GM12878 (cell line): ENCODE data around the gene RPLP2. TPM values are rescaled to one million over a fixed set of nuclear protein-coding genes. Genes with fewer than 3 reads are reported as not detected.

ENCODE experiments used
- ATAC-seq: fragments of 200-7000 bp; cut with Tn5 transposase; 3 replicates; pipeline ENCODE4 v1.9.1; 2020; ENCODE audit warnings: mild to moderate bottlenecking, moderate library complexity
- BruUV-seq: library from RNA; stranded (reverse); fragments of 400-500 nt; replicated peaks from 2 replicates; lab custom pipeline; 2021; lab: Mats Ljungman, UMichigan
- CTCF ChIA-PET: fragments of 300-600 bp; sonication (Branson Sonifier 250); formaldehyde crosslinking; extraction: SDS; loops from one replicate; lab custom pipeline; 2021; ENCODE audit warnings: inconsistent platforms; lab: Yijun Ruan, JAX
- POLR2A ChIA-PET: fragments of 350-600 bp; formaldehyde crosslinking; extraction: SDS; loops from one replicate; lab custom pipeline; 2021; ENCODE audit warnings: inconsistent platforms; lab: Charles Lee
- RAD21 ChIA-PET: fragments of 300-600 bp; sonication (Branson Sonifier 250); formaldehyde crosslinking; loops from one replicate; lab custom pipeline; 2023; ENCODE audit warnings: antibody characterized with exemption; ENCODE audit not compliant: unreplicated experiment; lab: Charles Lee
- SMC1A ChIA-PET: fragments of 300-600 bp; sonication (Branson Sonifier 250); formaldehyde crosslinking; loops from one replicate; lab custom pipeline; 2023; ENCODE audit not compliant: unreplicated experiment, uncharacterized antibody; lab: Charles Lee
- DNase-seq: peaks from one replicate; pipeline ENCODE4 v3.0.0-alpha.2; 2011; ENCODE audit warnings: low read depth, low spot score
- FAIRE-seq: peaks from 3 replicates; lab custom pipeline; 2011; peaks lifted over from hg19 to GRCh38; lab: Jason Lieb, UNC
- H2AFZ ChIP-seq: 2 replicates; pipeline ENCODE4 v1.6.0; 2011; ENCODE audit warnings: low read depth, low read length, control low read depth; ENCODE audit not compliant: control insufficient read depth
- H3K27ac ChIP-seq: 2 replicates; pipeline ENCODE4 v1.5.1; 2011; ENCODE audit warnings: control low read depth; ENCODE audit not compliant: control insufficient read depth, insufficient read depth
- H3K27me3 ChIP-seq, 2 experiments: replicated peaks in 1 of 2; 2 replicates each; pipeline versions ENCODE4 v1.6.0 to v1.6.1; 2011; ENCODE audit warnings: low read length in 1 of 2; ENCODE audit not compliant: control insufficient read depth in 2 of 2, insufficient read depth in 2 of 2
- H3K36me3 ChIP-seq, 2 experiments: 2 replicates each; pipeline ENCODE4 v1.5.1; 2011; ENCODE audit warnings: low read length in 1 of 2; ENCODE audit not compliant: control insufficient read depth in 2 of 2, insufficient read depth in 2 of 2
- H3K4me1 ChIP-seq: 2 replicates; pipeline ENCODE4 v1.6.1; 2011; ENCODE audit warnings: mild to moderate bottlenecking, low read length, moderate library complexity, mixed read lengths; ENCODE audit not compliant: control insufficient read depth, insufficient read depth
- H3K4me2 ChIP-seq: 2 replicates; pipeline ENCODE4 v1.6.0; 2011; ENCODE audit warnings: control low read depth; ENCODE audit not compliant: control insufficient read depth, insufficient read depth
- H3K4me3 ChIP-seq: fragments of 200-600 bp; sonication (generic); 2 replicates; pipeline ENCODE4 v1.5.1; 2016
- H3K79me2 ChIP-seq: 2 replicates; pipeline ENCODE4 v1.6.0; 2011; ENCODE audit warnings: low read length; ENCODE audit not compliant: control insufficient read depth, insufficient read depth
- H3K9ac ChIP-seq: 2 replicates; pipeline ENCODE4 v1.8.0; 2011; ENCODE audit warnings: low read length, control low read depth, mixed read lengths; ENCODE audit not compliant: control insufficient read depth, insufficient read depth
- H3K9me3 ChIP-seq: replicated peaks from 3 replicates; pipeline ENCODE4 v1.5.1; 2011; ENCODE audit warnings: mild to moderate bottlenecking, low read length; ENCODE audit not compliant: control insufficient read depth, insufficient read depth
- H4K20me1 ChIP-seq: 2 replicates; pipeline ENCODE4 v1.6.0; 2011; ENCODE audit not compliant: control insufficient read depth, insufficient read depth
- CTCF ChIP-seq, 3 experiments: IDR thresholded peaks in 2 of 3; conservative IDR thresholded peaks in 1 of 3; 2 replicates each; pipeline ENCODE4 v1.5.1; 2011; ENCODE audit warnings: low read depth in 3 of 3, low read length in 3 of 3, mild to moderate bottlenecking in 3 of 3, control low read depth in 2 of 3, moderate library complexity in 2 of 3, inconsistent platforms in 1 of 3, mixed read lengths in 1 of 3; ENCODE audit not compliant: control insufficient read depth in 2 of 3, insufficient read depth in 1 of 3; ENCODE audit errors: extremely low read depth in 1 of 3
- CUX1 ChIP-seq: IDR thresholded peaks from 2 replicates; pipeline ENCODE4 v1.6.1; 2012; ENCODE audit warnings: improper control_type of control experiment, low read depth, low read length; ENCODE audit not compliant: insufficient replicate concordance
- EED ChIP-seq: sonication (generic); IDR thresholded peaks from 2 replicates; pipeline ENCODE4 v1.6.1; 2016; ENCODE audit warnings: antibody characterized with exemption, low read depth
- HDGF ChIP-seq: fragments of 450-650 bp; IDR thresholded peaks from 2 replicates; pipeline ENCODE4 v1.6.1; 2016; ENCODE audit warnings: antibody characterized with exemption
- IKZF2 ChIP-seq, 2 experiments: fragments of 450-650 bp; IDR thresholded peaks; 2 replicates each; pipeline ENCODE4 v1.6.1; 2017; ENCODE audit warnings: mild to moderate bottlenecking in 2 of 2, moderate library complexity in 2 of 2
- NR2C2 ChIP-seq: IDR thresholded peaks from 2 replicates; pipeline ENCODE4 v1.6.1; 2011; ENCODE audit warnings: borderline replicate concordance, low read depth; ENCODE audit not compliant: control insufficient read depth, insufficient read length
- PAX5 ChIP-seq: IDR thresholded peaks from 2 replicates; pipeline ENCODE4 v1.6.1; 2011; ENCODE audit warnings: low read depth, low read length, borderline replicate concordance
- RAD21 ChIP-seq: IDR thresholded peaks from 2 replicates; pipeline ENCODE4 v1.6.1; 2011; ENCODE audit warnings: mild to moderate bottlenecking, low read depth, low read length, moderate library complexity; ENCODE audit not compliant: insufficient read depth
- RELA ChIP-seq: fragments of 450-650 bp; IDR thresholded peaks from 2 replicates; pipeline ENCODE4 v1.8.0; 2014; ENCODE audit warnings: borderline replicate concordance; ENCODE audit not compliant: partially characterized antibody
- WGBS: methylation state at CpG from one replicate; pipeline ENCODE4 v1.1.6; 2016; ENCODE audit warnings: low lambda C conversion rate; ENCODE audit not compliant: insufficient replicate concordance, insufficient coverage; ENCODE audit errors: missing lambda C conversion rate; 5-methylcytosine and 5-hydroxymethylcytosine counted together
- in situ Hi-C: fragments of 300-500 bp; cut with MboI; formaldehyde crosslinking; loops from 9 replicates; pipeline ENCODE4 v1.14.3; 2018; ENCODE audit warnings: mixed read lengths
- intact Hi-C: fragments of 100-400 bp; cut with micrococcal nuclease; formaldehyde crosslinking; loops from one replicate; pipeline ENCODE4 v1.14.2; 2022; ENCODE audit not compliant: unreplicated experiment
- polyA plus RNA-seq, 11 experiments: library from polyadenylated mRNA; depleted of rRNA in 4 of 11; unstranded in 6 of 11; stranded (reverse) in 5 of 11; fragments of >200 nt; fragmentation: Nextera tagmentation in 4 of 11; fragmentation: Illumina TruSeq in 1 of 11; extraction: Ambion mirVana in 4 of 11; extraction: Trizol in 1 of 11; gene quantifications; 1 replicate in 1 of 11; 2 replicates in 10 of 11; pipeline versions ENCODE4 v1.2.1 to v1.2.3, GENCODE V29; 2011 to 2016; ENCODE audit warnings: inconsistent platforms in 2 of 11, missing spikeins in 2 of 11, low read depth in 1 of 11
- total RNA-seq, 4 experiments: library from RNA; depleted of rRNA in 3 of 4; stranded (reverse); fragments of >200 nt in 3 of 4; fragmentation: Illumina TruSeq in 1 of 4; extraction: Trizol in 1 of 4; gene quantifications; 2 replicates each; pipeline versions ENCODE4 v1.2.1 to v1.2.3, GENCODE V29; 2013 to 2021
- TF ChIP-seq, protein P1 (sequence below): fragments of 450-650 bp; IDR thresholded peaks from 2 replicates; pipeline ENCODE4 v1.6.1; 2016; ENCODE audit warnings: mild to moderate bottlenecking

Gene RPLP2
- total and polyA plus RNA-seq, 10 of the 15 experiments (the other 5 are each of a cell fraction or from before 2014, with no cell fraction given), result 488 to 3,558 (median 1,481) TPM

DNA sequence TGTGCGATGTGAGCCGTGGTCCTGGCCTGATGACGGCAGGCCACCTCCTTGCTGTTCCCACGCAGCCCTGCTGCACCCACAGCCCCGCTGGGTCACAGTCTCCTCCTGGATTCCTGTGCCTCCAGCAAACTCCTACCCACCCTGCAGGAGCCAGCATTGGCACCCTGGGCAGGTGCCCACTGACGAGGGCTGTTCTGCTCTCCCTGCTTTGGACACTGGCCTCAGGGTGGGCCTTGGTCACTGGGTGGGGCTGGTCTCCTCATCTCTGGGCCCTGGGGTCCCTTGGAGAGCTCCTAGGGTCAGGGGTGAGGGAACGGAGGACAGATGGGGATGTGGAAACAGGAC is 45.5 kb downstream of the RPLP2 start (continued):
- TF ChIP-seq PAX5 (no peak), HDGF (no peak)
- TF ChIP-seq, all 136 proteins: peak for 0

DNA sequence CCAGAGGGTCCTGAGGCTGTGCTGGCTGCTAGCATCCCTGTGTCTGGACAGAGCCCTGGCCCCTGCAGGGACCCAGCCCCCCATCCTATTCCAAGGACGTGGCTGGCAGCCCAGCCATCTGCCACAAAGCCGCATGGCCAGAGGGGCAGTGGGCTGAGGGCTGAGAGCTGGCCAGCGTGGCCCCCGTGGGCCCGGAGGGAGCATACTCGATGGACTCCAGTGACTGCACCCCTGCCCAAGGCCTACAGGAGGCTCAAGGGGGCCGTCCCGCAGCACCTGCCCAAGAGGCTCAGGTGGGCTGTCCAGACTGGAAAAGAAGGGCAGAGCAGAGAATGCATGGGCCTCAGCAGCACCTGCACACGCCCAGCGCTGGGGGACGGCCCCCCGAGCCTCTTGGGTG is 46.0 kb downstream of the RPLP2 start:
- H4K20me1 ChIP-seq, result no peaks in the 10 kb centered on the region
- no peak overlapping the region for H3K27ac ChIP-seq
- no peaks in the 10 kb centered on the region for H3K36me3 ChIP-seq
- in situ Hi-C loops (no loop called here), intact Hi-C loops (no loop called here)
- no peaks in the 10 kb centered on the region for H3K27me3 ChIP-seq
- ChIA-PET SMC1A (no interaction called here), POLR2A (interaction anchor here (0.6 kb wide), 1 partner anchor 209 kb away, joined by 4 read pairs; no protein-coding TSS in a partner anchor), CTCF (no interaction called here), RAD21 (no interaction called here)
- 14% methylated on average over 12 of the region's 12 CpGs for WGBS
- no peak for FAIRE-seq
- H3K4me2 ChIP-seq, result no peak overlapping the region
- TF ChIP-seq RELA (no peak), NR2C2 (no peak), CUX1 (no peak), RAD21 (no peak), CTCF (IDR thresholded peaks at IDR 0.05 in 2 of 3, conservative IDR thresholded peaks at IDR 0.05 in 1 of 3; ENCODE audit: control insufficient read depth in 2 of 3, extremely low read depth in 1 of 3, insufficient read depth in 1 of 3, low read depth in 3 of 3, low read length in 3 of 3) (no peak), IKZF2 (IDR thresholded peaks at IDR 0.05) (no peak), EED (no peak)
- TF ChIP-seq, protein P1, sequence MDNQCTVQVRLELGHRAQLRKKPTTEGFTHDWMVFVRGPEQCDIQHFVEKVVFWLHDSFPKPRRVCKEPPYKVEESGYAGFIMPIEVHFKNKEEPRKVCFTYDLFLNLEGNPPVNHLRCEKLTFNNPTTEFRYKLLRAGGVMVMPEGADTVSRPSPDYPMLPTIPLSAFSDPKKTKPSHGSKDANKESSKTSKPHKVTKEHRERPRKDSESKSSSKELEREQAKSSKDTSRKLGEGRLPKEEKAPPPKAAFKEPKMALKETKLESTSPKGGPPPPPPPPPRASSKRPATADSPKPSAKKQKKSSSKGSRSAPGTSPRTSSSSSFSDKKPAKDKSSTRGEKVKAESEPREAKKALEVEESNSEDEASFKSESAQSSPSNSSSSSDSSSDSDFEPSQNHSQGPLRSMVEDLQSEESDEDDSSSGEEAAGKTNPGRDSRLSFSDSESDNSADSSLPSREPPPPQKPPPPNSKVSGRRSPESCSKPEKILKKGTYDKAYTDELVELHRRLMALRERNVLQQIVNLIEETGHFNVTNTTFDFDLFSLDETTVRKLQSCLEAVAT, result no peak
- H3K9me3 ChIP-seq, result no peaks in the 10 kb centered on the region
- no peak overlapping the region for H2AFZ ChIP-seq
- BruUV-seq, result no TSS peak
- no peak for DNase-seq
- H3K9ac ChIP-seq, result no peak overlapping the region
- H3K79me2 ChIP-seq, result no peaks in the 10 kb centered on the region
- ATAC-seq, result no peak
- H3K4me3 ChIP-seq, result no peak overlapping the region
- H3K4me1 ChIP-seq, result no peaks in the 10 kb centered on the region
